GM21786 (cell line): ENCODE measurements around the gene CCDC28B.

ENCODE experiments used
- ATAC-seq: cut with Tn5 transposase; IDR thresholded peaks from one replicate; pipeline ENCODE4 v1.9.1; 2021; ENCODE audit not compliant: unreplicated experiment

CCDC28B gene

GRCh38 chr1:32250893-32251716 is 50.7 kb downstream of the CCDC28B start, which contains the start of gene LCK:
Gene LCK (plus strand): TSS chr1:32251265. CDS start chr1:32274330, 23,065 bp downstream.
- ATAC-seq, result no peak
